HEK293T (cell line): ENCODE data around the gene LSAMP.

Experiments used
- CTCF ChIA-PET: fragments of 350-600 bp; formaldehyde crosslinking; extraction: SDS; loops from one replicate; lab custom pipeline; 2021; ENCODE audit warnings: antibody characterized with exemption, inconsistent platforms; lab: Yijun Ruan, JAX
- POLR2A ChIA-PET: fragments of 350-600 bp; formaldehyde crosslinking; extraction: SDS; loops from one replicate; lab custom pipeline; 2020; ENCODE audit warnings: antibody characterized with exemption, inconsistent platforms; lab: Yijun Ruan, JAX
- DNase-seq: peaks from one replicate; pipeline ENCODE4 v3.0.0; 2012; ENCODE audit warnings: mixed read lengths; ENCODE audit errors: extremely low spot score
- ARNT ChIP-seq: fragments of 450-650 bp; IDR thresholded peaks from 2 replicates; pipeline ENCODE4 v1.6.1; 2017; ENCODE audit warnings: mild to moderate bottlenecking
- BHLHE40 ChIP-seq: fragments of 450-650 bp; IDR thresholded peaks from 2 replicates; pipeline ENCODE4 v1.6.1; 2016; ENCODE audit warnings: mild to moderate bottlenecking, moderate library complexity, borderline replicate concordance
- CTBP1 ChIP-seq: fragments of 450-650 bp; IDR thresholded peaks from 2 replicates; pipeline ENCODE4 v1.6.1; 2016; ENCODE audit warnings: borderline replicate concordance
- ELF4 ChIP-seq: fragments of 450-650 bp; IDR thresholded peaks from 2 replicates; pipeline ENCODE4 v1.6.1; 2017; ENCODE audit warnings: antibody characterized with exemption
- FOXA1 ChIP-seq: fragments of 450-650 bp; IDR thresholded peaks from 2 replicates; pipeline ENCODE4 v1.6.1; 2016; ENCODE audit warnings: mild to moderate bottlenecking
- FOXK2 ChIP-seq: fragments of 450-650 bp; IDR thresholded peaks from 2 replicates; pipeline ENCODE4 v1.6.1; 2016; ENCODE audit warnings: mild to moderate bottlenecking
- FOXM1 ChIP-seq: fragments of 450-650 bp; IDR thresholded peaks from 2 replicates; pipeline ENCODE4 v1.6.1; 2017; ENCODE audit warnings: mild to moderate bottlenecking, borderline replicate concordance
- HDGF ChIP-seq: fragments of 450-650 bp; IDR thresholded peaks from 2 replicates; pipeline ENCODE4 v1.6.1; 2017; ENCODE audit warnings: antibody characterized with exemption, borderline replicate concordance
- L3MBTL2 ChIP-seq: fragments of 450-650 bp; conservative IDR thresholded peaks from 2 replicates; pipeline ENCODE4 v1.6.1; 2016; ENCODE audit warnings: mild to moderate bottlenecking
- LEF1 ChIP-seq: fragments of 450-650 bp; IDR thresholded peaks from 2 replicates; pipeline ENCODE4 v1.6.1; 2017; ENCODE audit warnings: mild to moderate bottlenecking, borderline replicate concordance
- NFRKB ChIP-seq: fragments of 450-650 bp; IDR thresholded peaks from 2 replicates; pipeline ENCODE4 v1.6.1; 2016; ENCODE audit warnings: mild to moderate bottlenecking, moderate library complexity
- PKNOX1 ChIP-seq: fragments of 450-650 bp; IDR thresholded peaks from 2 replicates; pipeline ENCODE4 v1.6.1; 2016
- SP1 ChIP-seq: fragments of 450-650 bp; IDR thresholded peaks from 2 replicates; pipeline ENCODE4 v1.6.1; 2017
- SUZ12 ChIP-seq: fragments of 450-650 bp; IDR thresholded peaks from 2 replicates; pipeline ENCODE4 v1.6.1; 2016; ENCODE audit warnings: mild to moderate bottlenecking
- TARDBP ChIP-seq: fragments of 450-650 bp; IDR thresholded peaks from 2 replicates; pipeline ENCODE4 v1.6.1; 2016
- ZNF384 ChIP-seq: fragments of 450-650 bp; IDR thresholded peaks from 2 replicates; pipeline ENCODE4 v1.6.1; 2016

LSAMP gene

GRCh38 chr3:115839246-115839645, 606.0 kb downstream of the LSAMP start:
- no peak for TF ChIP-seq BHLHE40
- POLR2A ChIA-PET, result no interaction called here
- CTCF ChIA-PET, result interaction anchor here (0.6 kb wide), 1 partner anchor 932 kb away, joined by 3 read pairs; no protein-coding TSS in a partner anchor
- no peak for DNase-seq

- no peak for DNase-seq
- CTCF ChIA-PET, result interaction anchor here (0.6 kb wide), 1 partner anchor 932 kb away, joined by 3 read pairs; no protein-coding TSS in a partner anchor
- POLR2A ChIA-PET, result no interaction called here
- no peak for TF ChIP-seq LEF1
- no peak for TF ChIP-seq HDGF
- TF ChIP-seq SUZ12, result no peak
- TF ChIP-seq FOXK2, result no peak
- no peak for TF ChIP-seq ZNF384
- TF ChIP-seq BHLHE40, result no peak
- TF ChIP-seq FOXM1, result no peak
- no peak for TF ChIP-seq NFRKB
- no peak for TF ChIP-seq FOXA1
- TF ChIP-seq CTBP1, result no peak
- TF ChIP-seq L3MBTL2, result no peak
- TF ChIP-seq ELF4, result no peak
- no peak for TF ChIP-seq ARNT
Measured at GRCh38 chr3:115838786-115839185, 606.5 kb downstream of the LSAMP start.

GRCh38 chr3:115836944-115837343, 608.3 kb downstream of the LSAMP start:
- TF ChIP-seq ELF4 (no peak), ARNT (no peak), SP1 (no peak), FOXM1 (no peak), L3MBTL2 (no peak), TARDBP (no peak), FOXK2 (no peak), BHLHE40 (no peak), CTBP1 (no peak), HDGF (no peak), PKNOX1 (no peak), FOXA1 (no peak), NFRKB (no peak), LEF1 (no peak), SUZ12 (no peak), ZNF384 (no peak)
- ChIA-PET CTCF (interaction anchor here (0.7 to 1.6 kb wide), 4 partner anchors 9 to 16 kb away, joined by 3 to 4 read pairs (median 4); no protein-coding TSS in a partner anchor), POLR2A (no interaction called here)
- peak; percentile 19 for DNase-seq

- POLR2A ChIA-PET, result no interaction called here
- no peak for DNase-seq
- TF ChIP-seq LEF1, result no peak
- no peak for TF ChIP-seq BHLHE40
- CTCF ChIA-PET, result interaction anchor here (0.6 to 1.6 kb wide), 3 partner anchors 8 to 17 kb away, joined by 3 read pairs; no protein-coding TSS in a partner anchor
Measured at GRCh38 chr3:115835946-115836345, 609.3 kb downstream of the LSAMP start.

GRCh38 chr3:115834068-115834467, 611.2 kb downstream of the LSAMP start:
- DNase-seq, result no peak
- POLR2A ChIA-PET, result no interaction called here
- TF ChIP-seq TARDBP, result no peak
- no peak for TF ChIP-seq SUZ12
- no peak for TF ChIP-seq FOXK2
- no peak for TF ChIP-seq HDGF
- no peak for TF ChIP-seq ARNT
- TF ChIP-seq NFRKB, result no peak
- no peak for TF ChIP-seq SP1
- CTCF ChIA-PET, result no interaction called here

- POLR2A ChIA-PET, result no interaction called here
- CTCF ChIA-PET, result no interaction called here
- no peak for TF ChIP-seq ZNF384
- DNase-seq, result no peak
Measured at GRCh38 chr3:115833074-115833473, 612.2 kb downstream of the LSAMP start.

- no peak for DNase-seq
- ChIA-PET CTCF (no interaction called here), POLR2A (no interaction called here)
- TF ChIP-seq SP1, result no peak
- TF ChIP-seq ELF4, result no peak
- TF ChIP-seq ARNT, result no peak
- no peak for TF ChIP-seq LEF1
Measured at GRCh38 chr3:115832265-115832664, 613.0 kb downstream of the LSAMP start.

- no peak for TF ChIP-seq SP1
- CTCF ChIA-PET, result no interaction called here
- DNase-seq, result no peak
- POLR2A ChIA-PET, result no interaction called here
Measured at GRCh38 chr3:115831864-115832263, 613.4 kb downstream of the LSAMP start.
